ENCODE data around the gene RAB3B.

Gene RAB3B

DNA sequence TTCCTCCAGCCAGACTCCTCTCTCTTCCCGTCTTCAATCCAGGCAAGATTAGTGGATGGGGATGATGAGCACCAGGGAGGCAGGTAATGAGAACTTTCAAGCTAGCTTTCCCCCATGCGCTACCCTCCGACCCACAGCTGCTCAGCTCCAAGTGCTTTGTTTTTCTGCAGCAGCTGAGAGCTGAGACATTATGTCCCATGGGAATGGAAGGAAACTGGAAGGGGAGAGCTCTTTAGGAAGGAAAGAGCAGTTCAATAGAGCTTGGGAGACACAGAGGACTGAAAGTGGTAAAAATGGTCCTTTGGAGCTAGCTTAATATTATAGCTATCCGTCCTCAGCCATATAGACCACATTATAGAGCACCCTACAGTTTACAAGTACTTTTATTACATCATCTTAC lies 39.8 kb downstream of the RAB3B start:
- no peak for TF ChIP-seq POLR2A (IDR thresholded peaks at IDR 0.05; ENCODE audit: low read depth, low read length)
- TF ChIP-seq POLR2AphosphoS5 (IDR thresholded peaks at IDR 0.05; ENCODE audit: low read depth, low read length) = no peak
- no peak for TF ChIP-seq TAF1 (IDR thresholded peaks at IDR 0.05; ENCODE audit: borderline replicate concordance, low read depth, low read length)
- DNase-seq (ENCODE audit: insufficient read length) = no peak

DNA sequence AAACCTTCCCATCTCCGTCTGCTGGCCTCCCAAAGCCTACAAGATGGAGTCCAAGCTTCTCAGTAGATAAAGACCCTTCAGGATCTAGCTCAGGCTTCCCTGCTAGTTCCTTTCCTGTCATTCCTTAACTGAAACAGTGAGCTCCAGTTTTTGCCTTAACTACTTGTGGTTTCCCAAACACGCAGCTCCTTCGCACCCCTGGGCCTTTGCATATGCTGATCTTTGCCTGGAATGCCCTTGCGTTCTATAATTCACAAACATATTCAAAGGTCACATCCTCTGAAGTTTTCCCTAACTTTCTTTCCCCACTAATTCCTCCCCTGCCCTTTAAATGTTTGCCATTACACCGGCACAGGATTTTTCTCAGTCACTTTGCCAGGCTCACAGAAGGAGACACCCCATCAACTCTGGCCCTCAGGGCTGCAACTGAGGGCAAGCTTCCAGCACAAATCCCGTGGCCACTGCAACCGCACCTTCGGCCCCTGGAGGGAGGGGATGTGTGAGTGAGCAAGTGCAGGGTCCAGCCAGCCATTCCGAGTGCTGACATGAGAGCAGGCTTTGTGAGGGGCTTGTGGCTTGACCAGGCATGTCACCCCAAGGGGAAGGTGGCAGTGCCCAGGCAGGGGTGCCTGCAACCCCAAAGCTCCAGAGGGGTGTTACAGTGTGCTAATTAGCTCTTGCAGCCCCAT lies 41.3 kb downstream of the RAB3B start:
- DNase-seq (ENCODE audit: insufficient read length) (no peak), FAIRE-seq (no peak)
- TF ChIP-seq POLR2AphosphoS5 (IDR thresholded peaks at IDR 0.05; ENCODE audit: low read depth, low read length) = no peak
- no peak for TF ChIP-seq TAF1 (IDR thresholded peaks at IDR 0.05; ENCODE audit: borderline replicate concordance, low read depth, low read length)
- TF ChIP-seq POLR2A (IDR thresholded peaks at IDR 0.05; ENCODE audit: low read depth, low read length) = no peak

More for the DNA sequence above, 39.8 kb downstream of the RAB3B start:
- FAIRE-seq = no peak

DNA sequence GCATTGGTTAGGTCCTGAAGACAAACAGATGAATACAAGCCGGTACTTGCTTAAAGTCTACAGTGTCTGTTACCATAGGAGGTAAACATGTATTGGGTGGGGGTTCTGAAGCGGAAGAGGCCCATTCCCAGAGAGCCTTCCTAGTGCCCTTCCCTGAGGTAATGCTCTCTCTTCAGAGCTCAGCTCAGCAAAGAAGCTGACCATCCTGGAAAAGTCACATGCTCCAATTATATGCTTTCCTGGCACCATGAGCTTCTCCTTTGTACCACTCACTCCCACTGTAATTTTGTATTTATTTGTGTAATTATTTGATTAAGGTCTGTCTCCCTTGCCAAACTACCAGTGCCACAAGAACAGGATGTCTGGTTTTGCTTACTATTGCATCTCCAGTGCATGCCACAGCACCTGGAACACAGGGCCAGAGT lies 42.0 kb downstream of the RAB3B start:
- no peak for FAIRE-seq
- DNase-seq (ENCODE audit: insufficient read length) = no peak
- no peak for TF ChIP-seq POLR2A (IDR thresholded peaks at IDR 0.05; ENCODE audit: low read depth, low read length)
- no peak for TF ChIP-seq TAF1 (IDR thresholded peaks at IDR 0.05; ENCODE audit: borderline replicate concordance, low read depth, low read length)
- no peak for TF ChIP-seq POLR2AphosphoS5 (IDR thresholded peaks at IDR 0.05; ENCODE audit: low read depth, low read length)

GRCh38 chr1:51946300-51946699 lies 44.2 kb downstream of the RAB3B start:
- FAIRE-seq = no peak
- TF ChIP-seq TAF1 (IDR thresholded peaks at IDR 0.05; ENCODE audit: borderline replicate concordance, low read depth, low read length) (no peak), POLR2AphosphoS5 (IDR thresholded peaks at IDR 0.05; ENCODE audit: low read depth, low read length) (no peak), POLR2A (IDR thresholded peaks at IDR 0.05; ENCODE audit: low read depth, low read length) (no peak)
- DNase-seq (ENCODE audit: insufficient read length) = no peak

DNA sequence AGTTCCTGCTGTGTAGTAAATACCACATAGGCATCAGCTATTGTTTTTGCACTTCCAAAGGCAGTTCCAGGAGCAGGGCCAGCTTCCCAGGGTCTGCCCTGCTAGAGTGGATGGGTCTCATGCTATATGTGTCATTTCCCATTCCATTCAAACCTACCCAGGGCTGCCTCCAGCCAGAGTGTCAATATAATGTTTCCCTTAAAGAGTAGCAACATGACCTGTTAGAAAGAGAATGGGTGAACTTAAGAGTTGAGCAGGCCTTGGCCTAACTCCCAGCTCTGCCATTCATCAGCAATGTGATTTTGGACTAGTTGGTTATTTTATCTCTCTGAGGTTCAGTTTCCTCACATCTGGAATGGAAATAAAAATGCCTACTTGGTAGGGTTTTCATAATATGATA lies 44.9 kb downstream of the RAB3B start:
- TF ChIP-seq POLR2AphosphoS5 (IDR thresholded peaks at IDR 0.05; ENCODE audit: low read depth, low read length) = no peak
- no peak for TF ChIP-seq POLR2A (IDR thresholded peaks at IDR 0.05; ENCODE audit: low read depth, low read length)
- TF ChIP-seq TAF1 (IDR thresholded peaks at IDR 0.05; ENCODE audit: borderline replicate concordance, low read depth, low read length) = no peak
- FAIRE-seq (no peak), DNase-seq (ENCODE audit: insufficient read length) (no peak)

DNA sequence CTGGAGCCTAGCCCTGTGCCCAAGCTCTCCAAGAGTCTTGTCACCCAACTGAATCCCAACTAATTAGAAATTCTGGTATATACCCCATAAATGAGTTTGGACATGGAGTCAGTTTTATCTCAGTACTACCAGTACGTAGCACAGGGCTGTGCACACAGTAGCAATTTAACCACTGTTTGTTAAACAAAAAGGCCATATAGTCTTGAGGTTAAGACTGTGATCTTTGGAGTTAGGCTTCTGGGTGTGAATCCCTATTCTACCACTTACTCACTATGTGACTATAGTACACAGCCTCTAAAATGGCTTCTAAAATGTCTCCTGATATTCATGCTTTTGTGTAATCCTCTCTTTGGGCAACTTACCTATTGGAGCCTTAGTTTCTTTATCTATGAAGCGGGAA lies 48.2 kb downstream of the RAB3B start:
- no peak for DNase-seq (ENCODE audit: insufficient read length)
- no peak for FAIRE-seq
- TF ChIP-seq POLR2AphosphoS5 (IDR thresholded peaks at IDR 0.05; ENCODE audit: low read depth, low read length) = no peak
- TF ChIP-seq TAF1 (IDR thresholded peaks at IDR 0.05; ENCODE audit: borderline replicate concordance, low read depth, low read length) = no peak
- no peak for TF ChIP-seq POLR2A (IDR thresholded peaks at IDR 0.05; ENCODE audit: low read depth, low read length)

DNA sequence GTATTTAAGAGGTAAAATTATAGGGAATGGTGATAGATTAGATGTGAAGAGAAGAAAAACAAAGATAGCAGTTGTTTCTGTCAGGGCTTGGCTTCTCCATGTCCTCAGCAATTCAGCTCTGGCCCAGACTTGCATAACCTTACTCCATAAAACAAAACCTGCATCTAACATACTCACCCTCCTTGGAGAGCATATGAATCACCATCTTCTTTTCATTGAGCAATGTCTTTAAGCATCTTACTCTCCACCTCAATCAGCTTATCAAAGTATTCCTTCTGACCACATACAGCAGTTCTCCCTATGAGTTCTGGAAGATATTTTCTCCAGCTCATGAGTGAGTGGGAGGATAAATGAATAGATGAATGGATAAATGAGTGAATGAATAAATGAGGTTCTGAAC lies 49.0 kb downstream of the RAB3B start:
- TF ChIP-seq TAF1 (IDR thresholded peaks at IDR 0.05; ENCODE audit: borderline replicate concordance, low read depth, low read length) = no peak
- no peak for TF ChIP-seq POLR2AphosphoS5 (IDR thresholded peaks at IDR 0.05; ENCODE audit: low read depth, low read length)
- FAIRE-seq = no peak
- DNase-seq (ENCODE audit: insufficient read length) = no peak

GRCh38 chr1:51937112-51937511 lies 53.4 kb downstream of the RAB3B start:
- TF ChIP-seq POLR2AphosphoS5 (IDR thresholded peaks at IDR 0.05; ENCODE audit: low read depth, low read length) = no peak
- TF ChIP-seq POLR2A (IDR thresholded peaks at IDR 0.05; ENCODE audit: low read depth, low read length) = no peak
- TF ChIP-seq TAF1 (IDR thresholded peaks at IDR 0.05; ENCODE audit: borderline replicate concordance, low read depth, low read length) = no peak
- FAIRE-seq = no peak
- no peak for DNase-seq (ENCODE audit: insufficient read length)

DNA sequence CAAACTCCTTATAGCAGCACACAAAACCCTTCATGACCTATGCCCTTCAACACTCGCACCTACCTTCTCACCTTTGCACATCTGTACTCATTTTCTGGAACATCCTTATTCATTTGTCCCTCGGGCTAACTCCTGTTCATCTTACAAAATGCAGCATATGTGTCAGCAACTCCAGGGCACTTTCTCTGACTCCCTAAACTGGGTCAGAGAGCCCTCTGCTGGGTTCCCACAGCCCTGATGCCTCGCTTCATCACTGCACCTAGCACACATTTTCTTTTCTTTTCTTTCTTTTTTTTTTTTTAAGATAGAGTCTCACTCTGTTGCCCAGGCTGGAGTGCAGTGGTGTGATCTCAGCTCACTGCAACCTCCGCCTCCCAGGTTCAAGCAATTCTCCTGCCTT lies 54.0 kb downstream of the RAB3B start:
- FAIRE-seq (no peak), DNase-seq (ENCODE audit: insufficient read length) (no peak)
- TF ChIP-seq POLR2AphosphoS5 (IDR thresholded peaks at IDR 0.05; ENCODE audit: low read depth, low read length) (no peak), TAF1 (IDR thresholded peaks at IDR 0.05; ENCODE audit: borderline replicate concordance, low read depth, low read length) (no peak), POLR2A (IDR thresholded peaks at IDR 0.05; ENCODE audit: low read depth, low read length) (no peak)

GRCh38 chr1:51933344-51933743 lies 57.2 kb downstream of the RAB3B start:
- no peak for FAIRE-seq
- no peak for DNase-seq (ENCODE audit: insufficient read length)
- TF ChIP-seq POLR2A (IDR thresholded peaks at IDR 0.05; ENCODE audit: low read depth, low read length) (no peak), TAF1 (IDR thresholded peaks at IDR 0.05; ENCODE audit: borderline replicate concordance, low read depth, low read length) (no peak), POLR2AphosphoS5 (IDR thresholded peaks at IDR 0.05; ENCODE audit: low read depth, low read length) (no peak)

GRCh38 chr1:51930329-51930728 lies 60.2 kb downstream of the RAB3B start:
- no peak for DNase-seq (ENCODE audit: insufficient read length)

DNA sequence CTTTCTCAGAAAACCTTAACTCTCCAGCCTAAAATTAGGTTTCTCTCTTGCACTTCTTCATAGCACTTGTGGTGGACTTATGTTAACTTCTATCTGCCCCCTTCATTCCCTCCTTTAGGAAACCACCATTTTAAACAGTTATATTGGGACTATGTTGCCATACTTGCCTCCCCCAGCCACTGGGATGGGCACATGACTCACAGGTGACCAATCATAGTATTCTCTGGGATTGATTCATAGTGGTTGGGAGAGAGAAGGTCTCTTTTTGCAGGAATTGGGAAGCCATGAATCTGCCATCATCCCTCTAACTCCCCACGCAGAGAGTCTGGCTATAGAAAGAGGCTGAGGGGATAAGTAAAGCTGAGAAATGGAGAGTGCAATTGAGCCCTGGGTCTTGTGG lies 61.6 kb downstream of the RAB3B start:
- TF ChIP-seq TAF1 (IDR thresholded peaks at IDR 0.05; ENCODE audit: borderline replicate concordance, low read depth, low read length) = no peak
- no peak for TF ChIP-seq POLR2AphosphoS5 (IDR thresholded peaks at IDR 0.05; ENCODE audit: low read depth, low read length)
- no peak for TF ChIP-seq POLR2A (IDR thresholded peaks at IDR 0.05; ENCODE audit: low read depth, low read length)
- DNase-seq (ENCODE audit: insufficient read length) (no peak), FAIRE-seq (no peak)

More at GRCh38 chr1:51930329-51930728, 60.2 kb downstream of the RAB3B start:
- FAIRE-seq = no peak
- TF ChIP-seq POLR2AphosphoS5 (IDR thresholded peaks at IDR 0.05; ENCODE audit: low read depth, low read length) (no peak), POLR2A (IDR thresholded peaks at IDR 0.05; ENCODE audit: low read depth, low read length) (no peak), TAF1 (IDR thresholded peaks at IDR 0.05; ENCODE audit: borderline replicate concordance, low read depth, low read length) (no peak)

Measured in GM12892 (cell line).